HG03460 (cell line): Measurements from ENCODE around the gene APLP1.
"Not testable (repeated sequence)": the region's sequence is repeated elsewhere in the genome, so short reads cannot be mapped to it uniquely, and the experiment has no call there.

Source experiments
- ATAC-seq: cut with Tn5 transposase; IDR thresholded peaks from one replicate; pipeline ENCODE4 v1.9.1; 2021; ENCODE audit not compliant: unreplicated experiment

The APLP1 gene

DNA sequence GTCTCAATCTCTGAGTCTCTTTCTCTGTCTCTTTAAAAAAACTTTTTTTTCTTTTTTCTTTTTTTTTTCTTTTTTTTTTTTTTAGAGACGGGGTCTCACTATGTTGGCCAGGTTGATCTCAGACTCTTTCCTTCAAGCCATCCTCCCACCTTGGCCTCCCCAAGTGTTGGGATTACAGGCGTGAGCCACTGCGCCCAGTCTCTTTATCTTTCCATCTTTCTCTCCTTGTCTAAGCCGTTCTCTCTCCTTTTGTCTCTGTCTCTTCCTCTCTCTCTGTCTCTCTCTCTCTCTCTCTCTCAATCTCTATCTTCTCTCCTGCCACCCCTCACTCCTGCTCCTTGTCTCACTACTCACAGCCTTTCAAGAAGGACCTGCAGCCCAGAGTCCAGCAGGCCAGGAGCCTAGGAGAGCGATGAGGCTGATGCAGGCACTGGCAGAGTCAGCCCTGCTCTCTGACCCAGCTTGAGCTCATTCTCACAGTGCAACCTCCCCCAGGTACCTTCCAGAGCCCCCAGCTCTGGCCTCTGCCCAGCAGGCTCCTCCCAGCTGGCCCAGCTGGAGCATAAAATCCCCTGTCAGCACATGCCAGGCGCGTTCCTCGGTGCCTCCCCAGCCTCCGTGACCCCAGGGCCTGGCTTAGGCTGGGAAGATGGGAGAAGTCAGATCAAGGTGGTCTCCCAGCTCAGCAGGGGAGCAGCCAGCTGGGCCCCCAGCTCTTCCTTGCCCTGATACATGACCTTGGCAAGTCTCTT is 16.2 kb upstream of the APLP1 start, which contains the start of gene NPHS1:
Gene NPHS1 (minus strand): TSS at position 476 of the 752 bp plus-strand sequence. CDS start 667 bp downstream, outside the sequence.
- no peak for ATAC-seq

DNA sequence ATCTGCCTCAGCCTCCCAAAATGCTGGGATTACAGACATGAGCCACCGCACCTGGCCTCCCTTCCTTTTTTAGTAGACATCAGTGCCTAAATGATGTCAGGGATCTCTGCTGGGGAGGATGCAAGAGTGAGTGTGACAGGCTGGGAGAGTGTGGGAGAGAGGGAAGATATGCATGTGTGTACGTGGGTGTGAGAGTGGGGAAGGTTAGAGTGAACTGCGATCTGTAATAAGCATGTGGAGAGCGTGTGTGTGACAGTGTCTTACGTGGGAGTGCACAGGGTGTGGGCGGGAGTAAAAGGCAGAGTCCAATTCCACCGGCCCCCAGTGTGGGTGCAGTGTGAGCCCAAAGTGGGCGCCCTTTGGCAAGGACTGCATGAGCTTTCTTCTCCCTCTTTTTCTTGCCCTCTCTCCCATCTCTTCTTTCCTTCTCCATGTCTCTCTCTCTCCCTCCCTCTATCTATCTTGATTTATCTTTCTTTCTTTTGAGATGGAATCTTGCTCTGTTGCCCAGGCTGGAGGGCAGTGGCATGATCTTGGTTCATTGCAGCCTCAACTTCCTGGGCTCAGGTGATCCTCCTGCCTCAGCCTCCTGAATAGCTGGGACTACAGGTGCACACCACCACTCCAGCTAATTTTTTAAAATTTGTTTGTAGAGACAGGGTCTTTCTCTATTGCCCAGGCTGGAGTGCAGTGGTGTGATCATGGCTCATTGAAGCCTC is 15.2 kb upstream of the APLP1 start:
- ATAC-seq, result no peak

DNA sequence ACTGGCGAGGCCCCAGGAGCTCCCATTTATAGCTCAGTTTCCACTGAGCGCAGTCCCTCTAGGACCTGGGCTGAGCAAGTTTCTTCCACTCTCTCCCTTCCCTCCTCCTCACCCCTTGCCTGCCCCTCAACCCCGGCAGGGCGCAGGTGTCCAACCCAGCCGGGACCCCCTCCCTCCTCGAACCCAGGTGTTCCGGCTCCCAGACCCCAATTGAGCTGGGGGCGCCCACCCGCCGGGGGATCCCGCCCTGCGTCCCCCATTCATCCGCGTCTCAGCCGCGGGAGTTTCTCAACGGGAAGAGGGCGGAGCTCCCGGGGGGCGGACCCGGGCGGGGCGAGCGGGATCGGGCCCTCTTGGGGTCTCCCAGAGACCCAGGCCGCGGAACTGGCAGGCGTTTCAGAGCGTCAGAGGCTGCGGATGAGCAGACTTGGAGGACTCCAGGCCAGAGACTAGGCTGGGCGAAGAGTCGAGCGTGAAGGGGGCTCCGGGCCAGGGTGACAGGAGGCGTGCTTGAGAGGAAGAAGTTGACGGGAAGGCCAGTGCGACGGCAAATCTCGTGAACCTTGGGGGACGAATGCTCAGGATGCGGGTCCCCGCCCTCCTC is 11.7 kb upstream of the APLP1 start, which contains the start of gene KIRREL2:
Gene KIRREL2 (plus strand): TSS at position 366 of the 604 bp plus-strand sequence. CDS start 209 bp downstream, at position 575.
- no peak for ATAC-seq

DNA sequence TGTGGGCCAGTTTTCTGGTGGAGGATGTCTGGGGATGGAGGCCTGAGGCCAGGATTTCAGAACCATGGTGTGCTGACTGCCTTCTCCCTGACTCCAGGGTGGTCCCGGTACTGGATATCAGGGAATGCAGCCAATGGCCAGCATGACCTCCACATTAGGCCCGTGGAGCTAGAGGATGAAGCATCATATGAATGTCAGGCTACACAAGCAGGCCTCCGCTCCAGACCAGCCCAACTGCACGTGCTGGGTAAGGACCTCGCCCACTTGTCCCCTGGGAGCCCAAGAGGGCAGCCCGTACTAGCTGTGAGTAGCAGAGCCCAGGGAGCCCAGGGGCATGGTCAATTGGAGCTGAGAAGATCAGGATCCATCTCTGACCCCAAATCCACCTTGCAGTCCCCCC is 10.1 kb upstream of the APLP1 start:
- ATAC-seq, result no peak

DNA sequence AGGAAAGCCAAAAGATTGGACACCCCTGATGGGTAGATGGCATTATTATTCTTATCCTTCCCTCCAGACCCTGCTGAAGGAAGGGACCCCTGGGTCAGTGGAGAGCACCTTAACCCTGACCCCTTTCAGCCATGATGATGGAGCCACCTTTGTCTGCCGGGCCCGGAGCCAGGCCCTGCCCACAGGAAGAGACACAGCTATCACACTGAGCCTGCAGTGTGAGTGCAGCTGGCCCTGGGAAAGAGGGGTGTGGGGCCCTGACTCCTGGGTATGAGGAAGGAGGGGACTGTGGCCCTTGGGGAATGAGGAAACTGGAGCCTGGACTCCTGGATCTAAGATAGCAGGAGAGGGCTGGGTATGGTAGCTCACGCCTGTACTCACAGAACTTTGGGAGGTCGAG is 9.0 kb upstream of the APLP1 start:
- ATAC-seq, result no peak

DNA sequence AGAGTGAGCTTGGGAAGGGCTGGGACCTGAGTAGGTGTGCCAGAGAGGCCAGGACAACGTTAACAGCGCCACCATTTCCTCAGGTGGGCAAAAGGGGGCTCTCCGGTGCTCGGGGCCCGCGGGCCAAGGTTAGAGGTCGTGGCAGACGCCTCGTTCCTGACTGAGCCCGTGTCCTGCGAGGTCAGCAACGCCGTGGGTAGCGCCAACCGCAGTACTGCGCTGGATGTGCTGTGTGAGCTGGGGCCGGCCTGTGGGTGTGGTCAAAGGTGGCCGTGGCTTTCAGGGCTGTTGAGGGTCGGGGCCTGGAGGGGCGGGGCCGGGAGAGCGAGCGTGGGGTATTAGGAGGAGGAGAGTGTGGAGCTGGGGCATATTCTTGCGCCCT is 7.9 kb upstream of the APLP1 start:
- no peak for ATAC-seq

DNA sequence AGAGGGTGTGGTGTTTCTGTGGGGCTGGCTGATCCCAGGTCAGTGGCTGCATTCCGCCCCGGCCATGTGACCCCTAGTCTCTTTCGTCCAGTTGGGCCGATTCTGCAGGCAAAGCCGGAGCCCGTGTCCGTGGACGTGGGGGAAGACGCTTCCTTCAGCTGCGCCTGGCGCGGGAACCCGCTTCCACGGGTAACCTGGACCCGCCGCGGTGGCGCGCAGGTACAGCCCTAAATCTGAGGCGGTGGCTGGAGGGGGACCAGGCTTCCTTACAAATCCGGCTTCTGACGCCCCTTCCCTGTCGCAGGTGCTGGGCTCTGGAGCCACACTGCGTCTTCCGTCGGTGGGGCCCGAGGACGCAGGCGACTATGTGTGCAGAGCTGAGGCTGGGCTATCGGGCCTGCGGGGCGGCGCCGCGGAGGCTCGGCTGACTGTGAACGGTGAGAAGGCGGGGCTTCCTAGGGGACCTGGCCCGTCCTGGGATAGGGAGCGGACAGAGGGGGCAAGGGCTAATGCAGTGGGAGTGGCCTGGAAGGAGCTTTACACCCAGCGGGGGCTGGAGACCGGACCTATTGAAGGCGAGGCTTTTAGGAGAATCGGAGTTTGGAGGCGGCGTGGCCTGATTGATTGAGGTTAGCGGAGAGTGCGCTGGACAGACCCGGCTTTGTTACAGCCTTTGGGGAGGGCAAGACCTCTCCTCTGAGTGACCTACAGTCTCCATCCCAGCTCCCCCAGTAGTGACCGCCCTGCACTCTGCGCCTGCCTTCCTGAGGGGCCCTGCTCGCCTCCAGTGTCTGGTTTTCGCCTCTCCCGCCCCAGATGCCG is 7.3 kb upstream of the APLP1 start:
- ATAC-seq, result no peak

DNA sequence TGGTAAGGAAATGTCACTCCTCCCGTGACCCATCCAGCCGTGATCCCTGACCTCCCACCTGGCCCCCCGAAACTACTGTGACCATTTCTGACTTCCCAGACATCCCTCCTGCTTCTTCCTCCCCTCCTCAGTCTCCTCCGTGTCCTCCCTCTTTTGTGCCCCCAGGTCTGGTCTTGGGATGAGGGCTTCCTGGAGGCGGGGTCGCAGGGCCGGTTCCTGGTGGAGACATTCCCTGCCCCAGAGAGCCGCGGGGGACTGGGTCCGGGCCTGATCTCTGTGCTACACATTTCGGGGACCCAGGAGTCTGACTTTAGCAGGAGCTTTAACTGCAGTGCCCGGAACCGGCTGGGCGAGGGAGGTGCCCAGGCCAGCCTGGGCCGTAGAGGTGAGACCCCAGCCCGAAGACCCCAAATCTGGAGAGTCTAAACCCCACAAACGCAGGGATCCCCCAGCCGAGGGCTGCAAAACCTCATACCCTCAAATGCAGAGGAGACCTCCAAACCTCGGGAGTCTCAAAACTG is 6.7 kb upstream of the APLP1 start:
- ATAC-seq, result no peak

DNA sequence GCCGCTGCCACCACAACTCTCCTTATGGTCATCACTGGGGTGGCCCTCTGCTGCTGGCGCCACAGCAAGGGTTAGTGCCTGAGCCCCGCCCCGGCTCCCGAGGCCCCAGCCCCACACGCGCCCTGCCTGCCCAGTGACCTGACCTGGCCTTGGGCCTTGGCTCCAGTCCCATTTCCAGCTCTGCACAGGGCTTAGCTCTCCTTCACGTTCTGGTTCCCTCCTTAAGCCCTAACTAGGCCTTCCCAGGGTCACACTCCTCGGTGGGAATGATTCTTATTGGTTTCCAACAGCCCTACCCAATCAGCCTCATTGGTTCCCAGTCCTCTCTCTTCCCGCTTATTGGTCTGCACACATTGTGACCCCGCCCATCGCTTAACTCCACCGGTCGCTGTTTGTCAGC is 5.8 kb upstream of the APLP1 start:
- ATAC-seq, result no peak

DNA sequence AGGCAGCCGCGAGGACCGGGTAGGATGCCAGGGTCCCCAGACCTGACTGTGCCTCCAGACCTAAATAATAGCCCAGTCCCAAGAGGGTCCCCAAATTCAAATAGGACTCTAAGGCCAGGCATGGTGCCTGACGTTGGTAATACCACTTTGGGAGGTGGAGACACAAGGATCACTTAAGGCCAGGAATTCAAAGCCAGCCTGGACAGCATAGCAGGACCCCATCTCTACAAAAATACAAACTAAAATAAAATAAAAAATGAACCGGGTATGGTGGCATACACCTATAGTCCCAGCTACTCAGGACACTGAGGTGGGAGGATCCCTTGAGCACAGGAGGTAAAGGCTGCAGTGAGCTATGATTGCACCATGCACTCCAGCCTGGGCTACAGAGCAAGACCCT is 5.4 kb upstream of the APLP1 start:
- ATAC-seq, result no peak

DNA sequence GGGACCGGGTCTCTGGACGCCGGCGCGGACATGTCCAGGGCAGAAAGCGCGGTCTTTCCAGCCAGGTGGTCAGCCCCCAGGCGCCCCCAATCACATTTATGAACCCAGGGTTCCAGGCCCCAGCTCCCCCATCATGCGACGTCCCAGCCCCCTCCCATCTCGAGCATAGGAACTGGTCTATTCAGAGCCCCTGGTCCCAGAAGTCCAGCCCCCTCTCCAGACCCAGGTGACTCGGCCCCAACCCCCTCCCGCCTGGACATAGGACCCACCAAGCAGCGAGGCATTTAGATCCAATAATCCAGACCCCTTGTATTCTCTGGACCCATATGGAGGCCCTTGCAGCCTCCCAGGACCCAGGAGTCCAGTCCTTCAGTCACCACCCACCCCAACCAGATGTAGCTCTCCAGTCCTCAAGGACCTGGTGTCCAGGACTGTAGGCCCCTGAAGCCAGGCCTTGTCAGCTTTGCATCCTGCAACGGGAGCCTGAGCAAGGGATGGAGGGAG is 501 bp downstream of the APLP1 start:
- ATAC-seq, result no peak

DNA sequence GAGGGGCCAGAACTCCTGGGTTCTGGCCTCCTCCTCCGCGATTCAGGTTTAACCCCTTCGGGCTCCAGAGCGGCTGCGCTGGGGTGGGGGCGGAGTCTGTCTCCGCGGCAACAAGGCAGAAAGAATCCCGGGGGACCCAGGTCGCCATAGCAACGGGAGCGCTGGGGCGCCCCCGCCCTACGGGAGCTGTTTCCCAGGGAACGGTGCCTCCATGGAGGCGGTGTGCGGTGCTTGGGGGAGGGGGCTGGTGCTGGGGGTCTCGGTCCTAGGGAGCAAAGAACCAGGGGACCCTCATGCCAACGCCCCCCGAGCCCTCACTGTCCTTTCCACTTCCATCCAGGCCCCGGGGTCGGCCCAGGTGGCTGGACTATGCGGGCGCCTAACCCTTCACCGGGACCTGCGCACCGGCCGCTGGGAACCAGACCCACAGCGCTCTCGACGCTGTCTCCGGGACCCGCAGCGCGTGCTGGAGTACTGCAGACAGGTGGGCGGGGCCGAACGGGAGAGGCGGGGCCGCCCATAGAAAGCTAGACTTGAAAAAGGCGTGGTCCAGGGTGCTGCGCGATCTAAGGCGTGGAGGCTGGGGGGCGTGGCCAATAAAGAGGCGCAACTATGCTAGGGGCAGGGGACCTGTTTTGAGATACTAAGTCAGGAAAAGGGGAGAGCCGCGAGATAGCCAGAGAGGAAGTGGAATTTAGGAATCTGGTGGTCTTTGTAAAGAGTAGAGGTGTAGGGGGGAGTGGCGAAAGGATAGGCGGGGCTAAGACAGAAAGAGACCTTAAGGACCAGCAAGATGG is 1.2 kb downstream of the APLP1 start:
- no peak for ATAC-seq

DNA sequence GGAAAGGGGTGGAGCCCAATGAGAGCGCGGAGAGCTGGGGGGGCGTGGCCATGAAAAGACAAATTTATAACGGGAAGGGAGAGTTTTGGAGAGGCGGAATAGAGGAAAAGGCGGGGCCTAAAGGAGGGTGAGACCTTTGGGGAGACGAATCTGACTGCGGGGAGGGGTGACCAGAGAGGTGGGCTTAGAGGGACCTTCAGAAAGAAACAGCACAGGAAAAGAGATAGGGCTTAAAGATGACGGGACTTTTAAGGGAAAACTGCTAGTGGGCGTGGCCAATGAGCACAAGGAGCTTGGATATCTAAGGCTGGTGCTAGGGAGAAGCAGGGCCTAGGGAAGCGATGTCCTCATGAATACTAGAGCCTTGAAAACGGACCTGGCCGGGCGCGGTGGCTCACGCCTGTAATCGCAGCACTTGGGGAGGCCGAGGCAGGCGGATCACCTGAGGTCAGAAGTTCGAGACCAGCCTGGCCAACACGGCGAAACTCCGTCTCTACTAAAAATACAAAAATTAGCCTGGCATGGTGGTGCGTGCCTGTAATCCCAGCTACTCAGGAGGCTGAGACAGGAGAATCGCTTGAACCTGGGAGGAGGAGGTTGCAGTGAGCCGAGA is 1.9 kb downstream of the APLP1 start:
- ATAC-seq, result not testable (repeated sequence)

DNA sequence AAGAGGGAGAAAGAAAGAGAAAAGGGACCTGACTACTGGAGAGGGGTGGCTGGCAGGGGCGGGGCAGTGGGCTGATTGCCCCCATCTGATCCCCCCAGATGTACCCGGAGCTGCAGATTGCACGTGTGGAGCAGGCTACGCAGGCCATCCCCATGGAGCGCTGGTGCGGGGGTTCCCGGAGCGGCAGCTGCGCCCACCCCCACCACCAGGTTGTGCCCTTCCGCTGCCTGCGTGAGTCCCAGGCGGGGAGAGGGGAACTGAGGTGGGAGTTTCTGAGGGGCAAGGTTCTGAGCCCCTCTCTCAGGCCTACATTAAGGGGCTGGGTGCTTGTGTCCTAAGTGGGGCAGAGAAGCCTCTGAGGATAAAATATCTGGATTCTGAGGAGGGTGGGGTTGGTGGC is 2.4 kb downstream of the APLP1 start:
- no peak for ATAC-seq

DNA sequence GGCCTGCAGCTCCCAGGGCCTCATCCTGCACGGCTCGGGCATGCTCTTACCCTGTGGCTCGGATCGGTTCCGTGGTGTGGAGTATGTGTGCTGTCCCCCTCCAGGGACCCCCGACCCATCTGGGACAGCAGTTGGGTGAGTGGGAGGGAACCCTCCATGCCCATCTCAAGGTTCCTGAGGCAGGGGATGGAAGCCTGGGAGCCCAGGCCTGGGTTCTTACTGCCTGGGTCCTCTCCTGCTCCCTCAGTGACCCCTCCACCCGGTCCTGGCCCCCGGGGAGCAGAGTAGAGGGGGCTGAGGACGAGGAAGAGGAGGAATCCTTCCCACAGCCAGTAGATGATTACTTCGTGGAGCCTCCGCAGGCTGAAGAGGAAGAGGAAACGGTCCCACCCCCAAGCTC is 3.2 kb downstream of the APLP1 start:
- no peak for ATAC-seq

DNA sequence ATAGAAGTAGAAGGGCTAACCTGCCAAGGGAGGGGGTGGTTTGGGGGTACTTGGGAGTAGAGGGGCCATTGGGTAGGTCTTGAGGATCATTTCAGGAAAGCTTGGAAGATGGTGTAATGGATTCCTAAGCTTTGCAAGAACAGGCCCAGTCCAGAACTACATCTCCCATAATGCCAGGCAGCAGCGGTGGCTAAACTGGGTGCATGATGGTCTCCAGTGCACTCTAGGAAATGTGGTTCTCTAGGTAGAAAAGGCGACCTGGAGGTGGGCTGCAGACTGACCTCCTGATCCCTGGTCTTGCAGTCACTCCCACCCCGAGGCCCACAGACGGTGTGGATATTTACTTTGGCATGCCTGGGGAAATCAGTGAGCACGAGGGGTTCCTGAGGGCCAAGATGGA is 3.8 kb downstream of the APLP1 start:
- ATAC-seq, result no peak

DNA sequence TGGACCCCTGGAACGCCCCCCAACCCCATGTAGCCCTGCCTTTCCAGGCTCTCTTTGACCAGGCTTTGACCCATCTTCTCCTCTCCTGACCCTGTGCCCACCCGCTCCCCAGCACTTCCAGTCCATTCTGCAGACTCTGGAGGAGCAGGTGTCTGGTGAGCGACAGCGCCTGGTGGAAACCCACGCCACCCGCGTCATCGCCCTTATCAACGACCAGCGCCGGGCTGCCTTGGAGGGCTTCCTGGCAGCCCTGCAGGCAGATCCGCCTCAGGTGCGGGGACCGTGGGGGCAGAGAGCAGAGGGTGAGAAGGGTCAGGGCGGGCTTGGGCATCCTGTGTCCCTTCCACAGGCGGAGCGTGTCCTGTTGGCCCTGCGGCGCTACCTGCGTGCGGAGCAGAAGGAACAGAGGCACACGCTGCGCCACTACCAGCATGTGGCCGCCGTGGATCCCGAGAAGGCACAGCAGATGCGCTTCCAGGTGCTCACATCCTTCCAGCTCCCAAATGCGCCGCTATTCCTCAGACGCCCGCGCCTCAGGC is 6.1 kb downstream of the APLP1 start:
- ATAC-seq, result no peak

DNA sequence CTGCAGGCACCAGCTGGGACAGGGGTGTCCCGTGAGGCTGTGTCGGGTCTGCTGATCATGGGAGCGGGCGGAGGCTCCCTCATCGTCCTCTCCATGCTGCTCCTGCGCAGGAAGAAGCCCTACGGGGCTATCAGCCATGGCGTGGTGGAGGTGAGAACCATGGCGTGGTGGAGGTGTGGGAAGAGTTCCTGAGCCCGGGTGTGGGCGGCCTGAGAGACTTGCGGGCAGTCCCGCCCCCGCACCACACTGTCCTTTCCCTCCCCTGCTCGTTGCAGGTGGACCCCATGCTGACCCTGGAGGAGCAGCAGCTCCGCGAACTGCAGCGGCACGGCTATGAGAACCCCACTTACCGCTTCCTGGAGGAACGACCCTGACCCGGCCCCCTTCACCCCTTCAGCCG is 10.7 kb downstream of the APLP1 start:
- ATAC-seq, result no peak

DNA sequence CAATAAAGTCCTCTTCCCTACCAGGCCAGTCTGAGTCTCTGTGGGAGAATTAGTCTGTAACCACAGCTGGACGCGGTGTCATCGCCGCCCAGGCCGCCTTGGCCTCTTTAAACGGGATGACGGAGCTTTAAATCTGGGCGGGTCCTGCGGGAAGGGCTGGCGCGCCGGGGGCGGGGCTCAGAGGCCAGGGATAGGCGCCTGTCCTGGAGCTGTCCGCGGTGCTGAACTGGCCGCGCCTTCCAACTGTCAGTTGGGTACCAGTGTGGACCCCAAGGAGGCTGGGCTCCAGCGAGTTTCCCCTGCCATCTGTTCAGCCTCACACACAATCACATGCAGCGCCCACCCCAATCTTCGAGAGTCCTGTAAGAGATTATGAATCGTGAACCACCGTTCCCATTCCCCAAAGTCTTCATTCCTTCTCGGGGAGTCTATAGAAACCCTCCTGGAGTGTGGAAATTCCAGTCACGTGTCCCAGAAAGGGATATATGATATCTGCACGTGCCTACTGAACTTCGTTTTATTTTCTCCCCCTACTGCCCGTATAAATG is 11.5 kb downstream of the APLP1 start:
- no peak for ATAC-seq
